Measurements from ENCODE around the gene ATG4D.

The ATG4D gene

DNA sequence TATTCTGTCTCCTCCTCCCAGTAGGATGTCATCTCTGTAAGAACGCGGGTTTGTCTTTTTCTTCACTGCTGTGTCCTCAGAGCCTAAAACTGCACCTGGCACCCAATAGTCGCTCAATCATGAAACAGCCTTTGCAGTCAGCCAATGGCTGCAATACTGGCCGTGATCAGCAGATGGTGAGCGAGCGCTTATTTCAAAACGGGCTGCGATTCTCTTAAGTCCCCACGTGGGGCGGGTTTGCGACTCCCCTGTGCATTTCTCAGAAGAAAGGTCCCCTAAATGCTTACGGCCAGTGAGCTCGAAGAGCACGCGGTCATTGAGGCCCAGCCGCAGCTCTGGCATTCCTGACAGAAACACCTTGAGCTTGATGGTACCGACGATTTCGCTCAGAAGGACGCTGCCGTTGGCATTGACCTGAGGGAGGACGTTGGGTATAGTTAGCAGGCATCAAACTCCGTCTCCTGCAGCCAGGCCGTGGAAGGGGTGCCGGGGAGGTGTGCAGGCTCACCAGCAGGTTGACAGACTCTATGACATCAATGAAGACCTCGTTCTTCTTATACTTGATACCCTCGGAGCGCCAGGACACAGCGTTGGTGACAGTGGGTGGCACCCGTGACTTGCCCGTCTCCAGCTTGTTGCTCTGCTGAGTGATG, 37.4 kb downstream of the ATG4D start:
- peak; percentile 81 for DNase-seq (ENCODE audit: low read depth)

- DNase-seq (ENCODE audit: low read depth), result no peak
These were observed 38.4 kb downstream of the ATG4D start for GRCh38 chr19:10582091-10582490.

- no peak for DNase-seq (ENCODE audit: low read depth)
These were observed 39.5 kb downstream of the ATG4D start for GRCh38 chr19:10583036-10583776.

DNA sequence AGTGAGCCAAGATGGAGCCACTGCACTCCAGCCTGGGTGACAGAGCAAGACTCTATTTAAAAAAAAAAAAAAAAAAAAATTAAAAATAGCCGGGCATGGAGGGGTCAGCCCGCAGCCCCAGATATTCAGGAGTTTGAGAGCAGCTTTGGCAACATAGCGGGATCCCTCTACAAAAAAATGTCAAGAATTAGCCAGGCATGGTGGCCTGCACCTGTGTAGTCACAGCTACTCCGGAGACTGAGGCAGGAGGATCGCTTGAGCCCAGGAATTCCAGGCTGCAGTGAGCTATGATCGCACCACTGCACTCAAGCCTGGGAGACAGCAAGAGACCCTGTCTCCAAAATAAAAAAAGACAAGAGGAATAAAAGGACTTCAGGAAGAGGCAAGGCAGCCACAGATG, 42.7 kb downstream of the ATG4D start:
- no peak for DNase-seq (ENCODE audit: low read depth)

DNA sequence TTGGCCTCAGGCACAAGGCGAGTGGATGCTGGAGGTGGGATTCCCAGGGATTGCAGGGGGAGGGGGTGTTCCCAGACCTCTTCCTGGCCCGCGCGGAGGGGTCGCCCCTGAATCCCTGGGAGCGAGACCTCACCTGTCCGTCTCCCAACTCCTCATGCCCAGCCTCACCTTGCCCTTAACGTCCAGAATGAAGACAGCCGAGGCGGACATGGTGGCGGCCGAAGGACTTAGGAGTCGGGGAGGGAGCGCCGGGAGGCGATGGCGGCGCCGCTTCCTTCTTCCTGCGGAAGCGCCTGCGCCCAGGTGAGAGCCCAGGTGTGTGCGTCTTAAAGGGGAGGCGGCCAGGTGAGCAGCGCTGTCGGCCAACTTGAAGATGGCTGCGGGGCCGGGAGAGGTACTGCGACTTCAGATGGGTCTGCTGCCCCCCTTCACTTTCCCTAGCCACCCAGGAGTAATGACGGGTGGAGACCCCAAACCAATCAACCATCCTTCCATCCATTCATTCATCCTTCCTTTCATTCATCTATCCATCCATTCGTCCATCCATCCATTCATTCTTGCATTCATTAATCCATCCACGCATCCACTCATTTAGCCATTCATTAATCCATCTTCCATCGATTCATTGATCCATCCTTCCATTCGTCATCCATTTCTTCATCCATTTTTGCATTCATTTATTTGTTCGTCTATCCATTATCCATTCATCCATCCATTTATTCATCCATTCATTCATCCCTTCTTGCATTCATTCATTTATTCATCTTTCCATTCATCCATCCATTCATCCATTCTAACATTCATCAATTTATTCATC, 43.5 kb downstream of the ATG4D start, which contains the start of gene AP1M2:
Gene AP1M2, minus strand, starts transcription at position 291 of the 817 bp plus-strand sequence. Its CDS starts 81 bp downstream, at position 210.
- DNase-seq (ENCODE audit: low read depth), result no peak

DNA sequence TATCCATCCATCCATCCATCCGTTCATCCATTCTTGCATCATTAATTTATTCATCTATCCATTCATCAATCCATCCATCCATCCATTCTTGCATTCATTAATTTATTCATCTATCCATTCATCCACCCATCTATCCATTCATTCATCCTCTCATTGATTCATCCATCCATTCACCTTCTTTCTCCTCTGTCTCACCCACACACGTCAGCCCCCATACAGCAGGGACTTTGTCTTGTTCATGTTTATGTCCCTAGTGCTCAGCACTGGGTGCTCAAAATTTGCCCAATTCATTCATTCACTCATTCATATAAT, 44.1 kb downstream of the ATG4D start:
- DNase-seq (ENCODE audit: low read depth), result no peak

- DNase-seq (ENCODE audit: low read depth), result no peak
These were observed 49.4 kb downstream of the ATG4D start for GRCh38 chr19:10593148-10593547.

DNA sequence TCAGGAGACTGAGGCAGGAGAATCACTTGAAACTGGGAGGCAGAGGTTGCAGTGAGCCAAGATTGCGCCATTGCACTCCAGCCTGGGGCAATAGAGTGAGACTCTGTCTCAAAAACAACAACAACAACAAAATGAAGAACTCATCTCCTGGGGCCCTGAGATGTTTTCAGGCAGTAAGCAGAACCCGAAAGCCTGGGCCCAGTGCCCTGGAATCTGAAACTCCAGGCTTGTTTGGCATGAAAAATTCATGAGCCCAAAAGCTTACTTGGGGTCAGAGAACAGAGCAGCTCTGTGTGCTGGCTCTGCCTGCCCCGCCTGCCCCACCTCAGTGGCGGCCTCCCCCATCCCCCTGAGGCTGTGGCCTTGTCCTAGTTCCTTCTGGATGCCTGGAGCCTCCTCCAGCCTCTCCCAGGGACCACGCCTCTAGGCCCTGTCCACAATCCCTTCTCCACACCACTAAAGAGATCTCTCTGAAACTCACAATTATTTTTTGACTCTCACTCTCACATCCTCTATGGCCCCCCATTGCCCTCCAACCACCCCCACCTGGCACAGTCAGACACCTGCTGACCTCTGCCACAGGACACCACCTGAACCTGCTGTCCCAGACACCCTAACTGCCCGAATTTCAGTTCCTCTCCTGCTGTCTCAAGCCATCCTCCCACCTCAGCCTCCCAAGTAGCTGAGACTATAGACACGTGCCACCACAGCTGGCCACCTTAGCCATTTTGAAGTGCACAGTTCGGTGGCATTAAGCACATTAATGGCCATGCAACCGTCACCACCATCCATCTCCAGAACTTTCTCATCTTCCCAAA, 50.3 kb downstream of the ATG4D start:
- DNase-seq (ENCODE audit: low read depth), result no peak

- no peak for DNase-seq (ENCODE audit: low read depth)
These were observed 56.4 kb downstream of the ATG4D start for GRCh38 chr19:10600149-10600548.

DNA sequence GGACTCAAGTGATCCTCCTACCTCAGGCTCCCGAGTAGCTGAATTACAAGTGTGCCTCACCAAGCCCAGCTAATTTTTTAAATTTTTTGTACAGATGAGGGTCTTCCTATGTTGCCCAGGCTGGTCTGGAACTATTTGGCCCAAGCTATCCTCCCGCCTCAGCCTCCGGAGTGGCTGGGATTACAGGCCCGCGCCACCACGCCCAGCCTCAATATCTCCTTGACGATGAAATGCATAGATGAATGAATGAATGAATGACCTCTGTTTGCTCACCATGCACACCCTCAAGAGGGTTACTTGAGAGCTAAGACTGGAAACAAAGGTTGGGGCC, 58.3 kb downstream of the ATG4D start:
- no peak for DNase-seq (ENCODE audit: low read depth)

- peak; percentile 89 for DNase-seq (ENCODE audit: low read depth)
These were observed 58.8 kb downstream of the ATG4D start for GRCh38 chr19:10602330-10603083.
